T-helper 1 cell (primary cell): ENCODE data around the gene GATAD2A.
"Not testable (repeated sequence)": the region's sequence is repeated elsewhere in the genome, so short reads cannot be mapped to it uniquely, and the experiment has no call there.

Experiments used
- DNase-seq, 5 donors: peaks; one replicate each; pipeline ENCODE4 v3.0.0-alpha.2; 2012 to 2020

Gene GATAD2A

DNA sequence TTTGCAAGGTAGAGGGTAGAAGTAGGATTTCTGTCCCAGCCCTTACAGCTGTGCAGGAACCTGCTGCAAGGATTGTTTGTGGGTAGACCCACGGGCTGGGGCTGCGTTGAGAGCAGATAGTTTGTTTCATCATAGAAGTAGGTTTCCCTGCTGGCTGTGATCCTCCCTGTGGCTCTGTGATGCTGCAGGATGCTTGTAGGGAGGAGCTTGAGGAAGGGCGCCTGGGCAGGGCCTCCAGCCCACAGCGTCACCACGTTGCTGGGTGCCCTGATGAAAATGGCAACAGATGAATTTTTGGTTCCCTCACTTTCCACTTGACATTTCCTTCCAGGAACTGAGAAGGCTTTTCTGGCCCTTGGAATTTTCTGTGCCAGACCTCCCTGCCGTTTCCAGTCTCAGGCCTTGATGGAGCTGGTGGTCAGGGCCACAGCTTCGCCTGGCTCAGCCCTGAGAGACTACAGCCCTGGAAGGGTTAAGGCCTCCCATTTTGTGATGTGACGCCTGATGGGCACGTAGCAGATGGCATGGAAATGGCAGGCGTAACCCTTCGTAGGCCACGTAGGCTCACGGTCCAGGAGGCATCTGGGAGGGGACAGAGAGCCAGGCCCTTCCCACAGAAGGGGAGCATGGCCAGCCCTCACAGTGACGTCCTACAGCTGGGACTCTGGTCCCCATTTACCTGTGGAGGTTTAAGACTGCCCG lies 42.2 kb downstream of the GATAD2A start:
- DNase-seq, result peak in 4 of 5 donors; percentile 34 to 63 (median 39)

DNA sequence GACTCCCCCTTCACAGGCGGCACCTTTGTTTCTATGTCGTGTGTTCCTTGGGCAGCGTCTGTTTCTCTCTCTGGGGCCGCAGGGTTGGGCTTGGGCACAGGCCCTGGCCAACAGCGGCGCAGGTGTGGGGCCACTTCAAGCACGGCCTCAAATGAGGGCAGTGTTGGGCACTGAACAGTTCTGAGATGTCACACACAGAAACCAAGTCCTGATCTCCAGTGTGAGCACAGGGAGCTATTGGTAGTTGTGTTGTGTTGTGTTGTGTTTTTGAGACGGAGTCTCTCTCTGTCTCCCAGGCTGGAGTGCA lies 42.7 kb downstream of the GATAD2A start:
- DNase-seq, result no peak

DNA sequence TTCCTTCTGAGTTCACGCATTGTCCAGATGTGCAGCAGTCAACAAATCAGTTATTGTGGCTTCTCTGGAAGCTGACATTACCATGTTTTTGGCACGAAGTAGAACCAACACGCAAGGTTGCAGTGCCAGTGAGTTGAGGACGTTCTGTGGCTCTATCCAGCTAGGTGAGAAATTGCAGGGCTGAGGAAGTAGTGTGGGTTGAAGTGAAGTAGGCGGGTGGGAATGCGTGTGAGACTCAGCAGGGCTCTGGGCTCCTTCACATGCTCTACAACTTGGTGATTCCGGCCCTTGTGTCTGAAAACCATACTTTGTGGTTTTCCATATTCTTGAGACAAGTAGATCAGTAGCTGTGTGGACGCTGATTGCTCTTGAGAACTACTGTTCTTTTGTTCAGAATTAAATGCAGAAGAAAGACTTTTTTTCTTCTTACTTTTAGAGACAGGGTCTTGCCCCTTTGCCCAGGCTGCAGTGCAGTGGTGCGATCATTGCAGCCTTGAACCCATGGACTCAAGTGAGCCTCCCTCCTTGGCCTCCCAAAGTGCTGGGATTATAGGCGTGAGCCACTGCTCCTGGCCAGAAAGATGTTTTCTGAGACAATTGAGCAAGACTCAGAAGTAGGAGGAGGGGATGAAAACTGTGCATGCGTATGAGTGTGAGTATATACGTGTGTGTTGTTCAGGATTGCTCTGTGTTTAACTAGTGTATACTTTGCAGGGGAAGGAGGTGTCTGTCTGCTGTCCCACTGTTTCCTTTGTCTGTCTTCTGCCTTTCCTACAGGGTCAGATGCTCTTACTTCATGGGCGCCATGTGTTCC lies 46.2 kb downstream of the GATAD2A start:
- peak in 1 of 5 donors; percentile 60 for DNase-seq

GRCh38 chr19:19452243-19453124 lies 47.0 kb downstream of the GATAD2A start:
- no peak for DNase-seq

DNA sequence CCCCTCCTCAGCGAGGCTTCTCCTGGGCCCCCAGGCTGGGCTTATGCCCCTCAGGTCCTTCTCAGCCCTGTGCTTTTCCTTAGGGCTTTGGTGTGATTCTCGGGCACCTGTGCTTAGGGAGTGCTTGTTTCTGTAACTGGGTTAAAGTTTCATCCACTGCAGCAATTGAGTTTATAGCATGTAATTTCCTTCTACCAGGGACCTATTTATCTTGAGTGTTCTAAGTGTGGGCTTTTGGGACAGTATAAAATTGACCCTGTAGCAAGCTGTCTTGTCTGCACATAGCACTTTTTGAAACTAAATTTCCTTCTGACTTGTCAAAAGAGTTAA lies 47.6 kb downstream of the GATAD2A start:
- no peak for DNase-seq

- not testable (repeated sequence) for DNase-seq
Measured at GRCh38 chr19:19455166-19455919, 49.9 kb downstream of the GATAD2A start.

DNA sequence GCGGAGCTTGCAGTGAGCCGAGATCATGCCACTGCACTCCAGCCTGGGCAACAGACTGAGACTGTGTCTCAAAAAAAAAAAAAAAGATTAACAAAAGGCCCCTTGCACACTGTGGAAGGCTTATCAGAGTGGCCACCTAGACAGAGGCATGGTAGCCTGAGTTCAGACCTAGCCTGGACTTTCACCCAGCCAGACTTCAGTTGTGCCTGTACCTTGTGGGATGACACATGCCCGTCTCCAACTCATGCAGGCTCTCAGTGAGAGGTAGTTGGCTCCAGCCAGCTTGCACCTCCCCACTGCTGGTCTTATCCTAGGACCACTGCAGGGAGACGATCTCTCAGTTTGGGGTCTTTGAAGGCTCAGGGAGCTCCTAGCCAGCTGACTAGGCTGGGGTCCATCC lies 52.2 kb downstream of the GATAD2A start:
- DNase-seq, result no peak

DNA sequence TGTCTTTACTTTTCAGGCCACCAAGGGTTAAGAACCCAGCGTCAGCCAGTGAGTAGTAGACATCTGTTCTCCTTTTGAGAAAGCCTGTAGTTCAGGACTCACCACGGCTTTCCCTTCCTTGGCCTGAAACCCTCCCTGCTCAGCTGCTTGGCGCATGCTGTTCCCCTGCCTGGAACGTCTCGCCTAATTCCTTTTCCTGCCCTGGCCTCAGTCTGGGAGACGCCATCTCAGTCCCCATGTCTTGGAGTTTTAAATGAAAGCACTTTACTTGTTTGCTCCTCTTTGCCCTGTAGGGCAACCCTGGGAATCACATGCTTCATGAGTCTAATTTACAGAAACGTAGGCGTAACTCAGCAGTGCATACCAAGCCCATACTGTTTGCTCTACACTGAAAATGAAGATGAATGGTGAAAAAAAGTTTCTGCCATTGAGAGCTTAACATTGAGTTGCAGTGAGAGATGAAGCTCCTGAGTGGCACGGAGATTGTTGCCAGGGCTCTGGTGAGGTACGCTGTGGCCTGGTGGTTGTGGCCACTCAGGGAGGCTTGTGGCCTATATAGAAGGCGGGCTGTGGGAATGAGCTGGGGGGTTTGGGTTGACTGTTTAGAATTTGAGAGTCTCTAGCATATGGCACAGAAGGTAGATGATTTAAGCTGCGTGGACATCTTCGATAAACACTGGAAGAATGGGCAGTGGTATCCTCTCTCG lies 52.8 kb downstream of the GATAD2A start:
- DNase-seq, result no peak

- DNase-seq, result peak in 1 of 5 donors; percentile 65
Measured at GRCh38 chr19:19459073-19459472, 53.6 kb downstream of the GATAD2A start.

DNA sequence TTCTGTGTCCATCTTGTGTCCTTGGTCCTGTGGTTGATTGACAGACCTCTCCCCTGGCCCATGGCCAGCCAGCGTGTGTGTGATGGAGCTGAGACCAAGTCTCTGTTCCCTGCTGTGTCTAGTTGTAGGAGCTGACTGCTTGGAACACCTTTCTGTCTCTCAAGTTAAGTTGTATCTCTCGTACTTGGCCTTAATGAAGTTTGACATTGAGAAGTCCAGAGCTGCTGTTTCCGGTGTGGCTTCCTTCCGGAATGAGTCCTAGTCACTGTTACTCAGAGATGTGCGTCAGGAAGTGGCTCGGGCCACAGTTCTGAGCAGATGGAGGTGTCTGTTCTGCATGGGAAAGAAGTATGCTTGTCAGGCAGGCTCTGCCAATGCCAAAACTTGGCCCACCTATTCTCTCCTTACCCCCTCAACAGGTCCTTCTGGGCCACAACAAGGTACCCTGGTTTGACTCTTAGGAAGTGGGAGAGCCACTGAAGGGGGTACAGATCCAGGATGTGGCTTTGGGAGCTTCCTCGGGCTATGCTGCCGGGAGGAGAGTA lies 54.3 kb downstream of the GATAD2A start:
- peak; percentile 37 to 83 (median 53) for DNase-seq

GRCh38 chr19:19460258-19460731 lies 54.8 kb downstream of the GATAD2A start:
- peak in 1 of 5 donors; percentile 73 for DNase-seq

DNA sequence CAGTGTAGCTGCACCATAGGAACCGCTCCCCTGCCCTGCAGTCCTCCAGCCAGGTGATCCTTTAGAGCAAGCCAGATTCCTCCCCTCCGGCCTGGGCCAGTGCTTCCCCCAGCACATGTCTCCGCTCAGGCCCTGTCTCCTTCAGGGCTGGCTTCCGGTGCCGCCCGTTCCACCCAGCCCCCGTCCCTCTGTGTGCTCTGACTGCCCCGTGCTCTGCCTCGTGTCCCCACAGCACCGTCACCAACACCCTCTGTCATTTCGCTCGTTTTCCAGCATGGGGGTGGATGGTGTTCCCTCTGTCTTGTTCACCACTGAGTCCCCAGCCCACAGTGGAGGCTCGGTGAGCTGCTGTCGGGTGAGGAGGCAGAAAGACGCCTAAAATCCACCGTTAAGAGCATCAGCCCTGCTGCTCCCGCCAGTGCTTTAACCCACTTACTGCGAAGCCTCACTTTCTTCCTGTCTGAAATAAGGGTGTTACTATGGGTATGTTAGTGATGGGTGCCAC lies 55.3 kb downstream of the GATAD2A start:
- DNase-seq, result peak; percentile 31 to 74 (median 45)

DNA sequence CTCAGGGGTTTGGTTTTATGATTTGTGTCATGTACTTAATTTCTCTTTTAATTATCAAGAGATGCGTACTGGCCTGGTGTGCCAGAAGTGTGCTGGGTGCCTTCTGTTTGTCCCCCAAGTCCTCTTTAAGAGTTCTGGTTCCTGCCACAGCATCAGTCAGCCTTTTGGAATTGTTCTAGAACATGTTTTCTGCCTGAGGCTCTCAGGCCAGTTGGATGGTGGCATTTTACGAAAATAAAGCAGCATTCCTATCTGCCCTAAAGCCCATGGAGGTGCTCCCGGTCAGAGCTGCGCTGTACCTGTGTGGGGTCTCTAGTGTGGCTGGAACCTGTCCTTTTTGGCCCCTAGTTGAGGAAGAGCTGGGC lies 55.8 kb downstream of the GATAD2A start:
- DNase-seq, result no peak

- DNase-seq, result no peak
Measured at GRCh38 chr19:19461671-19462622, 56.5 kb downstream of the GATAD2A start.

DNA sequence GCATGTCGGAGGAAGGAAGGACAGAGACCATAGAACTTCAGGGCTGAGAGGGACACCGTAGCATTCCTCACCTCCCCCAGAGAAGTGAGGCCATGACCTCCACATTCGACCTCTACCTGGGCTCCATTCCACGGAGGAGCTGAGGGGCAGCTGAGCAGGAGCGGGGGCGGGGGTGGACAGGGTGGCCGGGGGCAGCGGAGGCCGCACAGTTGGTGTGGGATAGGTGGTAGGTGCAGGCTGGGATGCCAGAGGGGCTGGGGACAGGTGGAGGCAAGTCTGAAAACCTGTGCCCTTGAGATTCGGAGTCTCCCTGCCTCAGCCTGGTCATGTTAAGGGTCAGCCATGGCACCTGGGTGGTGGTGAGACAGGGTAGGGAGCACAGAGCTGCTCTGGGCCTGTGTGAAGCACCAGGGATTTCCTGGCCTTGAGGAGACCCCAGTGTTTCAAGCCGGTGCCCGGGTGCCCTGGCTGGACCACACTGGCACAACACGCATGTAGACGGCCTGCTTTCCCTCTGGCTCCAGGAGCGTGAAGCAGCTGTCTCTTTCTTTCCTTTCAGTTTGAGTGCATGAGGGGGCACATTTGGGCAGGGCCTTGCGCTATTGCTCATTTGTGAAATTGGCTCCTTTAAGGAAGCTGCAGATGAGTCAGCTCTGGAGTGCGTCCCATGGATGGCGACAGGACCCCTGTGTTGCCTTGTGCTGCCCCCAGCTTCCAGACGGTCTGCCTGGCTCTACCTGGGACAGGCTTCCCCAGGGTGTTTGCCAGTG lies 58.1 kb downstream of the GATAD2A start:
- DNase-seq, result no peak

DNA sequence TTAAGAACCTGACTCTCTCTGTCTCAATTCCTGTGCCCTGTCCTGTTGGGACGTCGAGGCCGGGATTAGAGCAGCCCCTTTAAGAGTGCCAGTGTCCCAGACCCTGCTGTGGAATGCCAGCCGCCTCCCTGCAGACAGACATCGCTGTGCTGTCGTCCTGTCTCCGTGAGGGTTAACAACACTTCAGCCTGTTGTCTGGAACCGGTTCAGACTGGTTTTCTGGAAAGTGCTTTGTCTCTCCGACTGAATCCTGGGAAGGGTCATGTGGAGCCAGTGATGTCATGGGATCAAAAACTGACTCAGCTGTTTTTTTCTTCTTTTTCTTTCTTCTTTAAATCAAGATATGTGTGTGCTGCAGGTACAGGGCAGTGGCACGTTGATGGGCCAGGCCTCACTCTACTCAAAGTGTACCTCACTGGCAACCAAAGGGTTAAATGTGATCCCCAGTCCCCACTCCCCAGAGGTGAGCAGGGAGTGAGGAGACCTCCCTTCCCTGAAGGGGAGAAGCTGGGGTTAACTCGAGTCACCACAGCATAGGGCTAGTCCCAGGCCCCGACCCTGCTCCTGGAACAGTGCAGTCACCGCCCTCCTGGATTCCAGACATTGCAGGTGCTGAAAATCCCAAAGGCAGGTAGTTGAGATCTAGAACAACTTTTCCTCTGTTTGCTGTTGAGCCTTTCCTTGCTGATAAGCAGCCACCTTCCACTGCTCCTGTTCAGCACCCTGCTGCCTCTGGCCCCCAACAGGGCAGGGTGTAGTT lies 59.0 kb downstream of the GATAD2A start:
- no peak for DNase-seq

DNA sequence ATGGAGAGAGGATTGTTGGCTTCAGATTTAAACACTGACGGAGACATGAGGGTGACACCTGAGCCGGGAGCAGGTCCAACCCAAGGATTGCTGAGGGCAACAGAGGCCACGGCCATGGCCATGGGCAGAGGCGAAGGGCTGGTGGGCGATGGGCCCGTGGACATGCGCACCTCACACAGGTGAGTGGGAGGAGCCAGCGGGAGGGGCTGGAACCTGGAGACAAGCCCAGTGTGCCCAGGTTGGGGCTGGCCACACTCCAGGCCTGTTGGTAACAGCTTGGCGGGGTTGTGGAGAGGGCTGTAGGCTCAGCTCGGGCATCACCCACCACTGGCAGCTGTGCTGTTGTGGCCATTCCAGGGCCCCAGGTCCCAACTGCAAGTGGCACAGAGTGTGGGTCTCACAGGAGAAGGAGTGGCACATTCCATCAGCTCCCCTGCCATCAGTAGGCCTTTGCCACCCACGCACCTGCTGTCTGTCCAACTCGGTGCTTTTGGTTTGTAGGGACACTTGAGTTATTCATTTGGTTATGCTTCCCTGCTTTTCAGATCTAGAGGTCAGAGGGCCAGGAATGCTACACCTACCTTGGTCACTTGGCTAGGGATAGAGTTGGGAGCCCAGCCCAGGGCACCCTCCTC lies 60.1 kb downstream of the GATAD2A start:
- DNase-seq, result no peak

DNA sequence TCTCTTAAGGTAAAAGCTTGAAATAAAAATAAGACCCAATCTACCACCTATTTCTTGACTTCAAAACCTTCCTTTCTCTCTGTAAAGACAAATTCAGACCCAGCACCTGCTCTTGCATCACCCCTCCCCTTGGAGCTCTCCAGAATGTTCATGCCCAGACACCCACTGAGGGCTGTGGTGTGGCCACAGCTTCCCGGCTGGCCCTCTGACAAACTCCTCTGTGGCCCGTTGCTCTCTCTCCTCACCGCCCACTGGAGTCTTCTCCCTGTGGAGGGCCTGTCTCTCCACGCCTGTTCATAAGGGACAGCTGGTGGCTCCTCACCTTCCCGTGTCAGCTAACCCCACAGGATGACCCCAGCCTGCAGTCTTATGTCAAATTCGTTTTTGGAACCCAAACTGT lies 60.7 kb downstream of the GATAD2A start:
- no peak for DNase-seq
